Fibroblast of lung (primary cell): ENCODE data around the gene MACROD1. TPM values are rescaled to one million over a fixed set of nuclear protein-coding genes. Genes with fewer than 3 reads are reported as not detected.

Experiments
- DNase-seq, 2 donors: peaks; one replicate each; pipeline versions ENCODE4 v3.0.0 to v3.0.0-alpha.2; 2010; ENCODE audit warnings: low read depth in 2 of 2
- H2AFZ ChIP-seq: 2 replicates; pipeline ENCODE4 v1.5.1; 2012; ENCODE audit warnings: low read length, control low read depth, inconsistent platforms
- H3K27ac ChIP-seq: 2 replicates; pipeline ENCODE4 v1.5.1; 2011; ENCODE audit warnings: low read length, control low read depth; ENCODE audit not compliant: insufficient read depth
- H3K27me3 ChIP-seq: 2 replicates; pipeline ENCODE4 v1.5.1; 2011; ENCODE audit warnings: mild to moderate bottlenecking, low read length; ENCODE audit not compliant: control insufficient read depth, insufficient read depth
- H3K36me3 ChIP-seq: 2 replicates; pipeline ENCODE4 v1.5.1; 2011; ENCODE audit warnings: low read length; ENCODE audit not compliant: control insufficient read depth, insufficient read depth
- H3K4me1 ChIP-seq: 2 replicates; pipeline ENCODE4 v1.5.1; 2011; ENCODE audit warnings: low read length; ENCODE audit not compliant: control insufficient read depth, insufficient read depth; ENCODE audit errors: extremely low read depth
- H3K4me2 ChIP-seq: 2 replicates; pipeline ENCODE4 v1.5.1; 2011; ENCODE audit warnings: low read length, control low read depth; ENCODE audit not compliant: insufficient read depth; ENCODE audit errors: extremely low read depth
- H3K4me3 ChIP-seq, 4 experiments: fragments of 200-600 bp in 1 of 4; sonication (generic) in 1 of 4; replicated peaks in 1 of 4; 2 replicates each; pipeline ENCODE4 v1.5.1; 2011 to 2016; ENCODE audit warnings: low read length in 4 of 4, low read depth in 3 of 4, mild to moderate bottlenecking in 3 of 4, control low read depth in 2 of 4, inconsistent platforms in 1 of 4, mixed read lengths in 1 of 4; ENCODE audit not compliant: insufficient read depth in 1 of 4; ENCODE audit errors: control extremely low read depth in 1 of 4
- H3K79me2 ChIP-seq: 2 replicates; pipeline ENCODE4 v1.5.1; 2012; ENCODE audit warnings: mild to moderate bottlenecking, low read length, inconsistent platforms; ENCODE audit not compliant: control insufficient read depth, insufficient read depth
- H3K9ac ChIP-seq: 2 replicates; pipeline ENCODE4 v1.5.1; 2011; ENCODE audit warnings: mild to moderate bottlenecking, low read length, control low read depth; ENCODE audit not compliant: insufficient read depth
- H3K9me3 ChIP-seq: 2 replicates; pipeline ENCODE4 v1.5.1; 2012; ENCODE audit warnings: low read depth, low read length; ENCODE audit not compliant: control insufficient read depth, insufficient read depth
- H4K20me1 ChIP-seq: 2 replicates; pipeline ENCODE4 v1.5.1; 2011; ENCODE audit warnings: low read length; ENCODE audit not compliant: control insufficient read depth, insufficient read depth; ENCODE audit errors: extremely low read depth
- CTCF ChIP-seq, 2 donors: IDR thresholded peaks in 1 of 2; conservative IDR thresholded peaks in 1 of 2; 1 replicate in 1 of 2; 2 replicates in 1 of 2; pipeline ENCODE4 v1.5.1; 2011 to 2012; ENCODE audit warnings: low read length in 2 of 2, control low read depth in 1 of 2, inconsistent platforms in 1 of 2, low read depth in 1 of 2, mild to moderate bottlenecking in 1 of 2
- EZH2 ChIP-seq: IDR thresholded peaks from 2 replicates; pipeline ENCODE4 v1.5.1; 2012; ENCODE audit warnings: low read length, control low read depth, mild to moderate bottlenecking; ENCODE audit errors: missing control alignments
- polyA plus RNA-seq, 2 donors: library from polyadenylated mRNA; depleted of rRNA in 1 of 2; stranded (reverse) in 1 of 2; unstranded in 1 of 2; fragments of >200 nt; gene quantifications; 2 replicates each; pipeline ENCODE4 v1.2.1, GENCODE V29; 2011 to 2012; ENCODE audit warnings: missing spikeins in 1 of 2
- total RNA-seq: library from RNA; depleted of rRNA; stranded (reverse); fragments of >200 nt; gene quantifications from 2 replicates; pipeline ENCODE4 v1.2.1, GENCODE V29; 2014

Gene MACROD1
- total and polyA plus RNA-seq, 2 donors (not counting 1 experiment from before 2014, with no cell fraction given) = 8.8 to 24.8 TPM

DNA sequence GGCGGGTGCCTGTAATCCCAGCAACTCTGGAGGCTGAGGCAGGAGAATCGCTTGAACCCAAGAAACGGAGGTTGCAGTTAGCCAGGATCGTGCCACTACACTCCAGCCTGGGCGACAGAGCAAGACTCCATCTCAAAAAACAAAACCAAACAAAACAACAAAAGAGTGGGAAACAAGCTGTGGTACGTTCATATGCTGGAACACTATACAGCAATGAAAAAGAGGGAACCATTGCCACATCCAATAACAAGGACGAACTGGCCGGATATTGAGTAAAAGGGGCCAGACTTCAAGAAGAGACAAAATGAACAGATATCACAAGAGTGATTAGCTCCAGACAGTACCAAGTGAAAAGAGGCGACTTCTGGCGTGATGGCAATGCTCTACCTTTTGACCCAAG lies 4.9 kb downstream of the MACROD1 start:
- H3K36me3 ChIP-seq = no peaks in the 10 kb centered on the region
- no peaks in the 10 kb centered on the region for H3K27me3 ChIP-seq
- no peaks in the 10 kb centered on the region for H3K9me3 ChIP-seq
- TF ChIP-seq CTCF (conservative IDR thresholded peaks at IDR 0.05 in 1 of 2, IDR thresholded peaks at IDR 0.05 in 1 of 2; ENCODE audit: low read depth in 1 of 2, low read length in 2 of 2) (no peak), EZH2 (no peak)
- H3K4me3 ChIP-seq = no peak overlapping the region
- H2AFZ ChIP-seq = no peak overlapping the region
- H4K20me1 ChIP-seq = no peaks in the 10 kb centered on the region
- H3K79me2 ChIP-seq = no peaks in the 10 kb centered on the region
- H3K4me2 ChIP-seq = no peak overlapping the region
- peaks cover 6% of the 10 kb centered on the region for H3K4me1 ChIP-seq
- no peak overlapping the region for H3K9ac ChIP-seq
- H3K27ac ChIP-seq = no peak overlapping the region
- no peak for DNase-seq

DNA sequence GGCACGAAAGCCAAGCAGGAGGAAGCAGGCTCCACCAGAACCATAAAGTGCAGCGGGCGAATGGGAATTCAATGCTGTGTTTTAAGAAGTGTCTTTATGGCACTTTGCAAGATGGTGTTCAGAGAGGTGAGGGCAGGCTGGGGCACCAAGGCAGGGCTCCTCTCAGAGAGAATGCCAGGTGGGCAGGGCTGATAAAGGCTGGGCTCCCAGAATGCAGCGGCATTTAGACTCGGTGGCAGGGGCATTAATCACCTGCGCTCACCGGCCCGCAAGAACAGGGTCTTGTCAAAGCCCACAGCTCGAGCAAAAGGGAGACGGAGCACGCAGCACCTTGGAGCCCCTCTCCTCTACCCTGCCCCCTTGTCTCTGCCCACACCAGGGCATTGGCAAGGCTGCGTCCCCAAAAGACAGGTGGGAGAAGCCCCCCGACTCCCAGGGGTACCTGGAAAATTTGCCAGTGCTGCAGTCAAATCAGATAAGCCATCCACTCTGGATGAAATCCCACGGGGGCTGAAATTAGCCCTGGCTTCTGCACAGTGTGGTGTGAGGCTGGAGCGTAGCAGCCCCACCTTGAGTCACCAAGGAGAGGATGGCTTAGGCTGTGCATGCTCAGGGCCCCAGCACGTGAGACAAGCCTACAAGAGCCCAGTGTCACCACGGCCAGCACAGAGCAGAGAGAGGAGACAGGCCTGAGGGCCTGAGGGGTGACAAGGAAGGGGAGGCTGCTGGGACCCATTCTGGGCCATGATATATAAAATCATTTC lies 8.1 kb downstream of the MACROD1 start:
- Histone ChIP-seq H3K9me3 (no peaks in the 10 kb centered on the region), H3K9ac (no peak overlapping the region), H3K4me1 (no peaks in the 10 kb centered on the region), H2AFZ (no peak overlapping the region), H4K20me1 (no peaks in the 10 kb centered on the region), H3K79me2 (no peaks in the 10 kb centered on the region), H3K27me3 (no peaks in the 10 kb centered on the region), H3K36me3 (no peaks in the 10 kb centered on the region), H3K4me2 (no peak overlapping the region), H3K27ac (no peak overlapping the region), H3K4me3 (no peak overlapping the region)
- no peak for TF ChIP-seq EZH2
- TF ChIP-seq CTCF (conservative IDR thresholded peaks at IDR 0.05 in 1 of 2, IDR thresholded peaks at IDR 0.05 in 1 of 2; ENCODE audit: low read depth in 1 of 2, low read length in 2 of 2) = no peak
- no peak for DNase-seq

- H3K4me1 ChIP-seq = no peaks in the 10 kb centered on the region
- TF ChIP-seq EZH2 = no peak
- TF ChIP-seq CTCF (conservative IDR thresholded peaks at IDR 0.05 in 1 of 2, IDR thresholded peaks at IDR 0.05 in 1 of 2; ENCODE audit: low read depth in 1 of 2, low read length in 2 of 2) = no peak
- no peaks in the 10 kb centered on the region for H4K20me1 ChIP-seq
- no peak overlapping the region for H3K27ac ChIP-seq
- H3K4me3 ChIP-seq = no peak overlapping the region
- no peaks in the 10 kb centered on the region for H3K9me3 ChIP-seq
- H3K79me2 ChIP-seq = no peaks in the 10 kb centered on the region
- no peak overlapping the region for H3K9ac ChIP-seq
- no peak overlapping the region for H3K4me2 ChIP-seq
- no peaks in the 10 kb centered on the region for H3K27me3 ChIP-seq
- no peaks in the 10 kb centered on the region for H3K36me3 ChIP-seq
- H2AFZ ChIP-seq = no peak overlapping the region
- no peak for DNase-seq
These were observed 9.5 kb downstream of the MACROD1 start for GRCh38 chr11:64156235-64157011.
